A549 (cell line): ENCODE data around the gene IPO11. TPM values are rescaled to one million over a fixed set of nuclear protein-coding genes. Genes with fewer than 3 reads are reported as not detected.

Source experiments
- ATAC-seq, 2 experiments: fragments of 200-7000 bp in 1 of 2; fragments of >200 bp in 1 of 2; cut with Nextera tagmentation in 1 of 2; cut with Tn5 transposase in 1 of 2; 3 replicates each; pipeline versions ENCODE4 v1.8.0 to v1.9.1; 2018 to 2020; ENCODE audit warnings: mild to moderate bottlenecking in 1 of 2, moderate library complexity in 1 of 2
- CTCF ChIA-PET: fragments of 300-600 bp; sonication (Branson Sonifier 250); formaldehyde crosslinking; extraction: SDS; loops from one replicate; lab custom pipeline; 2021; ENCODE audit warnings: antibody characterized with exemption, inconsistent platforms; lab: Yijun Ruan, JAX
- POLR2A ChIA-PET: fragments of 350-600 bp; formaldehyde crosslinking; extraction: SDS; loops from one replicate; lab custom pipeline; 2021; ENCODE audit warnings: antibody characterized with exemption, inconsistent platforms; lab: Yijun Ruan, JAX
- DNase-seq, 2 experiments: peaks; one replicate each; pipeline versions ENCODE4 v3.0.0 to v3.0.0-alpha.2; 2011 to 2016; ENCODE audit warnings: low read depth in 1 of 2, low spot score in 1 of 2
- FAIRE-seq: peaks from 2 replicates; lab custom pipeline; 2011; peaks lifted over from hg19 to GRCh38; lab: Jason Lieb, UNC
- H3K27ac ChIP-seq, 2 experiments: fragments of >200 bp; sonication (Bioruptor Twin); formaldehyde crosslinking; 3 replicates each; pipeline ENCODE4 v1.5.1; 2016 to 2017
- H3K4me1 ChIP-seq: fragments of >200 bp; sonication (Bioruptor Twin); formaldehyde crosslinking; 3 replicates; pipeline ENCODE4 v1.6.1; 2016
- H3K4me2 ChIP-seq: fragments of >200 bp; sonication (Bioruptor Twin); formaldehyde crosslinking; 3 replicates; pipeline ENCODE4 v1.6.1; 2016
- H3K4me3 ChIP-seq: fragments of >200 bp; sonication (Bioruptor Twin); formaldehyde crosslinking; 3 replicates; pipeline ENCODE4 v1.5.1; 2016
- H3K9me3 ChIP-seq: fragments of >200 bp; sonication (Bioruptor Twin); formaldehyde crosslinking; 3 replicates; pipeline ENCODE4 v1.6.1; 2016
- CEBPB ChIP-seq, 2 experiments: fragments of >200 bp in 1 of 2; sonication (Bioruptor Twin) in 1 of 2; formaldehyde crosslinking in 1 of 2; IDR thresholded peaks; 2 replicates each; pipeline ENCODE4 v1.6.1; 2012 to 2016
- CHD2 ChIP-seq: fragments of 150-350 bp; IDR thresholded peaks from 2 replicates; pipeline ENCODE4 v1.6.1; 2014; ENCODE audit warnings: low read length; ENCODE audit not compliant: partially characterized antibody
- EP300 ChIP-seq, 2 experiments: fragments of >200 bp; sonication (Bioruptor Twin); formaldehyde crosslinking; IDR thresholded peaks; 2 replicates in 1 of 2; 3 replicates in 1 of 2; pipeline ENCODE4 v1.6.1; 2016 to 2017
- FOSL2 ChIP-seq, 2 experiments: fragments of 450-650 bp in 1 of 2; fragments of >200 bp in 1 of 2; sonication (Bioruptor Twin) in 1 of 2; formaldehyde crosslinking; IDR thresholded peaks; 2 replicates each; pipeline versions ENCODE4 v1.5.0 to v1.6.1; 2016 to 2020; ENCODE audit warnings: mild to moderate bottlenecking in 1 of 2, moderate library complexity in 1 of 2
- GATA3 ChIP-seq: IDR thresholded peaks from 2 replicates; pipeline ENCODE4 v1.6.1; 2012; ENCODE audit warnings: borderline replicate concordance
- HMGXB4 ChIP-seq: fragments of 250-450 bp; sonication (Bioruptor Pico); IDR thresholded peaks from 2 replicates; pipeline ENCODE4 v1.5.0; 2021; ENCODE audit warnings: mild to moderate bottlenecking, moderate library complexity, borderline replicate concordance
- HOXA7 ChIP-seq: fragments of 250-450 bp; sonication (Bioruptor Pico); IDR thresholded peaks from 2 replicates; pipeline ENCODE4 v1.5.0; 2020; ENCODE audit warnings: mild to moderate bottlenecking, moderate library complexity
- KDM1A ChIP-seq: fragments of 200-600 bp; sonication (generic); IDR thresholded peaks from 2 replicates; pipeline ENCODE4 v1.6.1; 2016; ENCODE audit warnings: low read depth, mild to moderate bottlenecking
- MAFK ChIP-seq: fragments of 450-650 bp; IDR thresholded peaks from 2 replicates; pipeline ENCODE4 v1.6.1; 2014; ENCODE audit not compliant: partially characterized antibody
- MYC ChIP-seq: IDR thresholded peaks from 2 replicates; pipeline ENCODE4 v1.6.1; 2012; ENCODE audit warnings: mild to moderate bottlenecking, inconsistent platforms, low read length, improper control_type of control experiment, borderline replicate concordance
- NFE2L2 ChIP-seq: fragments of 150-350 bp; conservative IDR thresholded peaks from 2 replicates; pipeline ENCODE4 v1.6.1; 2014; ENCODE audit warnings: low read length
- RAD21 ChIP-seq, 2 experiments: fragments of >200 bp in 1 of 2; sonication (Bioruptor Twin) in 1 of 2; formaldehyde crosslinking in 1 of 2; IDR thresholded peaks in 1 of 2; conservative IDR thresholded peaks in 1 of 2; 2 replicates in 1 of 2; 3 replicates in 1 of 2; pipeline ENCODE4 v1.6.1; 2012 to 2018; ENCODE audit warnings: inconsistent platforms in 1 of 2
- RCOR1 ChIP-seq: fragments of 150-350 bp; IDR thresholded peaks from 2 replicates; pipeline ENCODE4 v1.6.1; 2014; ENCODE audit warnings: antibody characterized with exemption, low read length, low read depth
- RFX5 ChIP-seq: fragments of 450-650 bp; IDR thresholded peaks from 2 replicates; pipeline ENCODE4 v1.7.1; 2014; ENCODE audit warnings: antibody characterized with exemption, mild to moderate bottlenecking, moderate library complexity
- WGBS: methylation state at CpG from one replicate; pipeline ENCODE4 v1.1.6; 2017; ENCODE audit errors: missing lambda C conversion rate; 5-methylcytosine and 5-hydroxymethylcytosine counted together
- polyA plus RNA-seq, 4 experiments: library from polyadenylated mRNA; depleted of rRNA in 3 of 4; stranded (reverse); fragments of >200 nt; fragmentation: RNase III in 1 of 4; extraction: RNeasy Plus Mini Kit Qiagen cat#74134 plus additional on column Dnase treatment in 1 of 4; gene quantifications; 2 replicates in 3 of 4; 3 replicates in 1 of 4; pipeline ENCODE4 v1.2.3, GENCODE V29; 2011 to 2017
- TF ChIP-seq, protein P1 (sequence below): IDR thresholded peaks from 2 replicates; pipeline ENCODE4 v1.6.1; 2012
- TF ChIP-seq, protein P2 (sequence below): fragments of 150-350 bp; IDR thresholded peaks from 2 replicates; pipeline ENCODE4 v1.6.1; 2014; ENCODE audit warnings: low read depth, mild to moderate bottlenecking, low read length

The IPO11 gene
- polyA plus RNA-seq, 2 of the 4 experiments (the other 2 are of a cell fraction), result 20.7 to 33.0 TPM

GRCh38 chr5:62419609-62420008, 7.0 kb downstream of the IPO11 start:
- POLR2A ChIA-PET, result interaction anchor here (1.3 kb wide), 1 partner anchor 16 kb away, joined by 5 read pairs; the partner anchor contains the start of gene DIMT1
- Histone ChIP-seq H3K4me1 (peaks cover 2% of the 10 kb centered on the region; the same call in 2 of the 3 replicates), H3K9me3 (no peaks in the 10 kb centered on the region), H3K4me3 (no peak overlapping the region), H3K27ac (no peak overlapping the region), H3K4me2 (no peak overlapping the region)
- DNase-seq (no peak), ATAC-seq (no peak), FAIRE-seq (no peak)
- TF ChIP-seq CHD2, result no peak
- TF ChIP-seq, protein P1, sequence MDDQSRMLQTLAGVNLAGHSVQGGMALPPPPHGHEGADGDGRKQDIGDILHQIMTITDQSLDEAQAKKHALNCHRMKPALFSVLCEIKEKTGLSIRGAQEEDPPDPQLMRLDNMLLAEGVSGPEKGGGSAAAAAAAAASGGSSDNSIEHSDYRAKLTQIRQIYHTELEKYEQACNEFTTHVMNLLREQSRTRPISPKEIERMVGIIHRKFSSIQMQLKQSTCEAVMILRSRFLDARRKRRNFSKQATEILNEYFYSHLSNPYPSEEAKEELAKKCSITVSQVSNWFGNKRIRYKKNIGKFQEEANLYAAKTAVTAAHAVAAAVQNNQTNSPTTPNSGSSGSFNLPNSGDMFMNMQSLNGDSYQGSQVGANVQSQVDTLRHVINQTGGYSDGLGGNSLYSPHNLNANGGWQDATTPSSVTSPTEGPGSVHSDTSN, result no peak
- 94% methylated on average over 3 of the region's 3 CpGs for WGBS
- CTCF ChIA-PET, result interaction anchor here (1.0 to 1.1 kb wide), 2 partner anchors 12 to 41 kb away, joined by 3 to 4 read pairs; no protein-coding TSS in a partner anchor

DNA sequence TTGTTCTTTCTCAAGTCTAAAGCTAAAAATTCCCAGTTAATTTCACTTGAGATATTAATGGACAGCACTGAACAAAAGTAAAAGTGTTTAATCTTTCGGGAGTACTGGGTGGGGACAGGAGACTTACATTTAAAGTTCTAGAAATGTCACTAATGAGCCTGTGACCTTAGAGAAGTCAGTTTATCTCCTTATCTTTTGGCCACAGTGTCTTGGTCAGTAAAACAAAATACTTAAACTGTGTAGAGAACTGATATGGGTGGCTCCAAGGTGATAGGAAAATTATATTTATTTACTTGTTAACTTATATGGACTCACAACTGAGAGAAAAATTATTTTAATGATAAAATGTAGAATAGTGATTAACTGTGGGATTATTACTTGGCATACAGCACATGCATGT, 8.9 kb downstream of the IPO11 start:
- H3K9me3 ChIP-seq, result no peaks in the 10 kb centered on the region
- no peak overlapping the region for H3K4me2 ChIP-seq
- no peak for FAIRE-seq
- DNase-seq, result no peak
- ATAC-seq, result no peak
- ChIA-PET POLR2A (interaction anchor here (1.0 kb wide), 1 partner anchor 9 kb away, joined by 3 read pairs; the partner anchor contains the start of gene IPO11), CTCF (no interaction called here)
- TF ChIP-seq RFX5, result no peak
- no peak for TF ChIP-seq MYC
- TF ChIP-seq KDM1A, result no peak
- no peak for TF ChIP-seq FOSL2 (IDR thresholded peaks at IDR 0.05)
- no peak for TF ChIP-seq FOSL2 (CRISPR knock-in tag; IDR thresholded peaks at IDR 0.05)
- no peak for TF ChIP-seq RAD21 (conservative IDR thresholded peaks at IDR 0.05 in 1 of 2, IDR thresholded peaks at IDR 0.05 in 1 of 2)
- TF ChIP-seq CEBPB (IDR thresholded peaks at IDR 0.05), result no peak
- TF ChIP-seq HMGXB4 (CRISPR knock-in tag), result no peak
- TF ChIP-seq NFE2L2, result no peak
- H3K4me1 ChIP-seq, result no peaks in the 10 kb centered on the region
- H3K27ac ChIP-seq, result no peak overlapping the region
- WGBS, result 91% methylated on average over 1 of the region's 1 CpG
- H3K4me3 ChIP-seq, result no peak overlapping the region

DNA sequence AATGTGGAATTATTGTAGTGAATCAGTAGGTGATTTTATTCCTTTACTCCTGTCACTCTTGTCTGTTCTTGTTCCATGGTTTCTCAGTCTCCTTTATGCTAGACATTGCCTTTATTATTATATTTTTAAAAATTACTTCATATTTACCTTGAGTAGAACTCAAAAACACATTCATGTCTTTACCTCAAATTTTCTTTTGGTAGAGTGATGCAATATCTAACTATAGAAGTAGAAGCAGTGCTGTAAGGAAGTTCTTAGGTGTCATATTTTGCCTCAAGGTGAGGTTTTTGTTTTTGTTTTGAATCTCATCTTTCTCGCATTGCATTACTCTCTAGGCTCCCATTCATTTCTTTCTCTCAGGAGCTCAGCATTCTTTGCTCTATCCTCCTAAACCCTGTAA, 12.2 kb downstream of the IPO11 start:
- H3K4me1 ChIP-seq, result no peaks in the 10 kb centered on the region
- 97% methylated on average over 1 of the region's 1 CpG for WGBS
- ChIA-PET CTCF (interaction anchor here (0.5 kb wide), 1 partner anchor 9 kb away, joined by 3 read pairs; no protein-coding TSS in a partner anchor), POLR2A (no interaction called here)
- H3K27ac ChIP-seq, result no peak overlapping the region
- H3K4me3 ChIP-seq, result no peak overlapping the region
- no peak overlapping the region for H3K4me2 ChIP-seq
- TF ChIP-seq, protein P2, sequence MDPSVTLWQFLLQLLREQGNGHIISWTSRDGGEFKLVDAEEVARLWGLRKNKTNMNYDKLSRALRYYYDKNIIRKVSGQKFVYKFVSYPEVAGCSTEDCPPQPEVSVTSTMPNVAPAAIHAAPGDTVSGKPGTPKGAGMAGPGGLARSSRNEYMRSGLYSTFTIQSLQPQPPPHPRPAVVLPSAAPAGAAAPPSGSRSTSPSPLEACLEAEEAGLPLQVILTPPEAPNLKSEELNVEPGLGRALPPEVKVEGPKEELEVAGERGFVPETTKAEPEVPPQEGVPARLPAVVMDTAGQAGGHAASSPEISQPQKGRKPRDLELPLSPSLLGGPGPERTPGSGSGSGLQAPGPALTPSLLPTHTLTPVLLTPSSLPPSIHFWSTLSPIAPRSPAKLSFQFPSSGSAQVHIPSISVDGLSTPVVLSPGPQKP, result no peak
- TF ChIP-seq MAFK, result no peak
- TF ChIP-seq MYC, result no peak
- TF ChIP-seq RCOR1, result no peak
- TF ChIP-seq, protein P1, result no peak
- no peak for TF ChIP-seq HOXA7 (CRISPR knock-in tag)
- TF ChIP-seq GATA3, result no peak
- TF ChIP-seq EP300 (IDR thresholded peaks at IDR 0.05), result no peak
- no peak for TF ChIP-seq HMGXB4 (CRISPR knock-in tag)
- TF ChIP-seq, all 56 proteins: peak for 0
- FAIRE-seq (no peak), ATAC-seq (no peak), DNase-seq (no peak)
- H3K9me3 ChIP-seq, result no peaks in the 10 kb centered on the region
